ENCODE measurements around the gene MEIS2.
A peak's percentile ranks its signal among the peaks of the same experiment; 100 is the strongest.

The MEIS2 gene

DNA sequence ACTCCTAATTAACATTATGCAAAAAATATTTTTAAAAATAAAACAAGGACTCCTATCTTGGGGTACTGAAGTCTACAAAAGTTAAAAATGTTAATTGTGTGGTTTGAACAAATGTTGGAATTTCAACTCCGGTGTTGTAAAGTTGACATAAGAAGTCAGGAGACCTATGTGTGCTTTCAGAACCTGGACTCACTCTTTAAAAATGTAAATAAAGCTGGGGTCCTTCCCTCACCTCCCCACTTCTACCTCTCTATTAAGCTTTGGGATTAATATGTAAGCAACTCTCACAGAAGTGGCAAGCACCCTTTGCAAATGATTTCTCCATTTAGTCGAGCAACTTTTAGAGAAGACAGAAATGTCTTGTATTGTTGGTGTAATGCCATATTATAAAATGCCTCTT lies 11.9 kb downstream of the MEIS2 start:
- Histone ChIP-seq H3K27ac (ENCODE audit: low read depth, low read length, severe bottlenecking) (no peak overlapping the region), H3K36me3 (ENCODE audit: control insufficient read depth, insufficient read depth, low read length) (peaks cover 58% of the 10 kb centered on the region), H3K4me3 (ENCODE audit: extremely low read depth, insufficient read depth, low read length, poor library complexity, severe bottlenecking) (no peak overlapping the region), H3K4me1 (ENCODE audit: control insufficient read depth, insufficient read depth, low read length, poor library complexity, severe bottlenecking) (peaks cover 8% of the 10 kb centered on the region), H3K9me3 (ENCODE audit: control insufficient read depth, low read length) (no peaks in the 10 kb centered on the region)
- 100% methylated on average over 1 of the region's 2 CpGs; no CpG with 5 or more reads in 1 of the 2 experiments for WGBS, 2 experiments (ENCODE audit: insufficient coverage in 2 of 2)

- Histone ChIP-seq H3K9me3 (ENCODE audit: control insufficient read depth, low read length) (no peaks in the 10 kb centered on the region), H3K4me1 (ENCODE audit: control insufficient read depth, insufficient read depth, low read length, poor library complexity, severe bottlenecking) (peaks cover 9% of the 10 kb centered on the region), H3K36me3 (ENCODE audit: control insufficient read depth, insufficient read depth, low read length) (peaks cover 58% of the 10 kb centered on the region), H3K4me3 (ENCODE audit: extremely low read depth, insufficient read depth, low read length, poor library complexity, severe bottlenecking) (no peak overlapping the region), H3K27ac (ENCODE audit: low read depth, low read length, severe bottlenecking) (no peak overlapping the region)
- 82 to 100% methylated on average over 1 to 3 of the region's 4 CpGs for WGBS, 2 experiments (ENCODE audit: insufficient coverage in 2 of 2)
These were observed 13.2 kb downstream of the MEIS2 start for GRCh38 chr15:37087131-37087588.

- Histone ChIP-seq H3K9me3 (ENCODE audit: control insufficient read depth, low read length) (no peaks in the 10 kb centered on the region), H3K4me3 (ENCODE audit: extremely low read depth, insufficient read depth, low read length, poor library complexity, severe bottlenecking) (no peak overlapping the region), H3K4me1 (ENCODE audit: control insufficient read depth, insufficient read depth, low read length, poor library complexity, severe bottlenecking) (peaks cover 9% of the 10 kb centered on the region), H3K36me3 (ENCODE audit: control insufficient read depth, insufficient read depth, low read length) (peaks cover 58% of the 10 kb centered on the region), H3K27ac (ENCODE audit: low read depth, low read length, severe bottlenecking) (no peak overlapping the region)
- WGBS, 2 experiments (ENCODE audit: insufficient coverage in 2 of 2): no CpG with 5 or more reads among the region's 1 CpG
These were observed 13.8 kb downstream of the MEIS2 start for GRCh38 chr15:37086521-37086920.

DNA sequence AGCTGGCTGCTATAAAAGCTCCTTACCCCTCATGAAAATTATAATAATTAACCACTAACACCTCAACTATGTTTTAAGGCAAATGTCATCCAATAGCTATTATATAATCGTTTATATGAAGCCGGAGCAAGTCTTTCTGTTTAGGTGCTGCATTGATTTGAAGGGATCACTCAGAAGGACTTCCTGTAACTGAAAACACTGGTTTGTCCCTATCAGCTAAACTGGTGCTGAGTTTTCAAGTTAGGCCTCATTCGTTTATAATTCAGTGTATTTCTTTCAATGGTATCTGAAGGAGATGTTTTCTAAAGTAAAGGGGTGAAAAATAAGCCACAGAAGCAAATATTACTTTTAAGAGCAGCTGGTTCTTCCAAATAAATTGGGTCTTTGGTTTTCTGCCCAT lies 14.2 kb downstream of the MEIS2 start:
- Histone ChIP-seq H3K27ac (ENCODE audit: low read depth, low read length, severe bottlenecking) (no peak overlapping the region), H3K9me3 (ENCODE audit: control insufficient read depth, low read length) (no peaks in the 10 kb centered on the region), H3K4me3 (ENCODE audit: extremely low read depth, insufficient read depth, low read length, poor library complexity, severe bottlenecking) (no peak overlapping the region), H3K4me1 (ENCODE audit: control insufficient read depth, insufficient read depth, low read length, poor library complexity, severe bottlenecking) (peaks cover 9% of the 10 kb centered on the region), H3K36me3 (ENCODE audit: control insufficient read depth, insufficient read depth, low read length) (peaks cover 56% of the 10 kb centered on the region)
- WGBS, 2 experiments (ENCODE audit: insufficient coverage in 2 of 2): 85% methylated on average over 3 of the region's 3 CpGs; no CpG with 5 or more reads in 1 of the 2 experiments

GRCh38 chr15:37084602-37085001 lies 15.7 kb downstream of the MEIS2 start:
- H3K9me3 ChIP-seq (ENCODE audit: control insufficient read depth, low read length): no peaks in the 10 kb centered on the region
- peaks cover 9% of the 10 kb centered on the region for H3K4me1 ChIP-seq (ENCODE audit: control insufficient read depth, insufficient read depth, low read length, poor library complexity, severe bottlenecking)
- H3K36me3 ChIP-seq (ENCODE audit: control insufficient read depth, insufficient read depth, low read length): peaks cover 55% of the 10 kb centered on the region
- H3K4me3 ChIP-seq (ENCODE audit: extremely low read depth, insufficient read depth, low read length, poor library complexity, severe bottlenecking): no peak overlapping the region
- WGBS, 2 experiments (ENCODE audit: insufficient coverage in 2 of 2): no CpG with 5 or more reads among the region's 3 CpGs
- no peak overlapping the region for H3K27ac ChIP-seq (ENCODE audit: low read depth, low read length, severe bottlenecking)

DNA sequence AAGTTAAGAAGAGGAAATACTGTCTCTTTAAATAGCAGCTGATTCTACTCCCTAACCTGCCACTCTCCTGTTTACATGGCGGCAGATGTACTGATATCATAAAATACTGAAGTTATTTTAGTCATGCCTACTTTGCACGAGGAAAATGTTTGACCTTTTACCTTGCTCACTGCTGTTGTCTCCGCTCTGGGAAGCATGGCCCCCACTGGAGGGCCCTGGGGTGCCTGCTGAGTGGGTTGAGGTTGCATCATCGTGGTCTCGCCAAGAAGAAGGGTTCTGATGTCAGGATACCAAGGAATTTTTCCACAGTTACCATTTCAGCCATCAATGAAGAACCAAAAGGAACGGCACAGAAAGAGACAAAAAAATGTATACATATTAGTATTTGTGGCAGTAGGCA lies 16.7 kb downstream of the MEIS2 start:
- Histone ChIP-seq H3K27ac (ENCODE audit: low read depth, low read length, severe bottlenecking) (no peak overlapping the region), H3K36me3 (ENCODE audit: control insufficient read depth, insufficient read depth, low read length) (peaks cover 49% of the 10 kb centered on the region)
- 100% methylated on average over 3 of the region's 6 CpGs; no CpG with 5 or more reads in 1 of the 2 experiments for WGBS, 2 experiments (ENCODE audit: insufficient coverage in 2 of 2)

DNA sequence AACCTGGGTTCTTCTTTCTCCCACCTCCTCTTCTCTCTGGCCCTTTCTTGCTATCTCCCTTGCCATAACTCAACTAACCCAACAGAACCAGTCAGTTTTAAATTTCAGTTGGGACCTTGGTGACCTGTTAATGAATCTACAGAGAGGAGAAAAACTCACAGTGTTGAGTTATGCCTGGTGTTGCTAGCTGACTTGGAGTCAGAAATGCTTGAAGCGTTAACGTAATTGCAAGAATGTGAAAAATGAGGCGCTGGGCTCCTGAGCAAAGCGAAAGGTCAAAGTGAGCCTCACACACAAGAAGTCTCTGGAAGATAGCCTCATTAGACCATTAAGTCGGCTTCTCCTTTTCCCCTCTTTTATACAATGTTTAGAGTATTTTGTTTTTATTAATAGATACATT lies 18.4 kb downstream of the MEIS2 start:
- Histone ChIP-seq H3K27ac (ENCODE audit: low read depth, low read length, severe bottlenecking) (peak overlapping the region; percentile 34), H3K36me3 (ENCODE audit: control insufficient read depth, insufficient read depth, low read length) (peaks cover 48% of the 10 kb centered on the region), H3K9me3 (ENCODE audit: control insufficient read depth, low read length) (no peaks in the 10 kb centered on the region), H3K4me3 (ENCODE audit: extremely low read depth, insufficient read depth, low read length, poor library complexity, severe bottlenecking) (no peak overlapping the region), H3K4me1 (ENCODE audit: control insufficient read depth, insufficient read depth, low read length, poor library complexity, severe bottlenecking) (peaks cover 9% of the 10 kb centered on the region)
- WGBS, 2 experiments (ENCODE audit: insufficient coverage in 2 of 2): 74 to 82% methylated on average over 3 to 4 of the region's 5 CpGs

More for the DNA sequence above, 16.7 kb downstream of the MEIS2 start:
- no peaks in the 10 kb centered on the region for H3K9me3 ChIP-seq (ENCODE audit: control insufficient read depth, low read length)
- H3K4me3 ChIP-seq (ENCODE audit: extremely low read depth, insufficient read depth, low read length, poor library complexity, severe bottlenecking): no peak overlapping the region
- peaks cover 9% of the 10 kb centered on the region for H3K4me1 ChIP-seq (ENCODE audit: control insufficient read depth, insufficient read depth, low read length, poor library complexity, severe bottlenecking)

DNA sequence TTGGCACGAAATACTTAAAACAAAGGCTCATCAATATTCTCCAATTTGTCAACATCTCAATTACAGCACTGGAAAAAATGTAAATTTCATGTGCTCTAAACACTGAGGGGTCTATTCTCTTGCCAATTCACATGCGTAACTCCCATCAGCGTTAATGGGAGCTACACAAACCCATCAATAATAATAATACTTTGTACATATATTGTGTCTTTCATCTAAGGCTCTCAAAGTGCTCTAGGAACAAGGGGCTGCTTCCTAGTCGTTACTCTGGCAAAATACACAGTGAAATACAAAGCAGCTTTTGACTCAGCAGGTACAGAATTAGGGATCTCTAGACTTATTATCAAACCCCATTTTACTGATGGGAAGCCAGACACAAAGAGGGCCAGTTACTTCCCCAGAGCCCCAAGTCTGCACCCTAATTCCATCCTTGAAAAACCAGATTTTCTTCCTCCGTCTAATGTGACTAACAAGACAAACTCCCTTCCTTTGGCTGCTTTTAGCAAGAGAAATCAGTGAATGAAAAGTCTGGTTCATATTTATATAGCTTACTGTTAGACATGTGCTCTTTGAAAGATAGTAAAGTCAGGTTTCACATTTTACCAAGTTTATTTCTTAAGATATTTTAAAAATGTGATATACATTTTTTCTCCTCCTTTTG lies 20.0 kb downstream of the MEIS2 start:
- no peaks in the 10 kb centered on the region for H3K9me3 ChIP-seq (ENCODE audit: control insufficient read depth, low read length)
- no peak overlapping the region for H3K27ac ChIP-seq (ENCODE audit: low read depth, low read length, severe bottlenecking)
- H3K4me1 ChIP-seq (ENCODE audit: control insufficient read depth, insufficient read depth, low read length, poor library complexity, severe bottlenecking): peaks cover 9% of the 10 kb centered on the region
- H3K36me3 ChIP-seq (ENCODE audit: control insufficient read depth, insufficient read depth, low read length): peaks cover 49% of the 10 kb centered on the region
- H3K4me3 ChIP-seq (ENCODE audit: extremely low read depth, insufficient read depth, low read length, poor library complexity, severe bottlenecking): no peak overlapping the region
- 86 to 90% methylated on average over 1 to 2 of the region's 5 CpGs for WGBS, 2 experiments (ENCODE audit: insufficient coverage in 2 of 2)

- 91 to 100% methylated on average over 4 to 5 of the region's 6 CpGs for WGBS, 2 experiments (ENCODE audit: insufficient coverage in 2 of 2)
- no peak overlapping the region for H3K27ac ChIP-seq (ENCODE audit: low read depth, low read length, severe bottlenecking)
- no peaks in the 10 kb centered on the region for H3K9me3 ChIP-seq (ENCODE audit: control insufficient read depth, low read length)
- H3K4me1 ChIP-seq (ENCODE audit: control insufficient read depth, insufficient read depth, low read length, poor library complexity, severe bottlenecking): peaks cover 9% of the 10 kb centered on the region
- H3K36me3 ChIP-seq (ENCODE audit: control insufficient read depth, insufficient read depth, low read length): peaks cover 52% of the 10 kb centered on the region
- H3K4me3 ChIP-seq (ENCODE audit: extremely low read depth, insufficient read depth, low read length, poor library complexity, severe bottlenecking): no peak overlapping the region
These were observed 20.6 kb downstream of the MEIS2 start for GRCh38 chr15:37079726-37080125.

DNA sequence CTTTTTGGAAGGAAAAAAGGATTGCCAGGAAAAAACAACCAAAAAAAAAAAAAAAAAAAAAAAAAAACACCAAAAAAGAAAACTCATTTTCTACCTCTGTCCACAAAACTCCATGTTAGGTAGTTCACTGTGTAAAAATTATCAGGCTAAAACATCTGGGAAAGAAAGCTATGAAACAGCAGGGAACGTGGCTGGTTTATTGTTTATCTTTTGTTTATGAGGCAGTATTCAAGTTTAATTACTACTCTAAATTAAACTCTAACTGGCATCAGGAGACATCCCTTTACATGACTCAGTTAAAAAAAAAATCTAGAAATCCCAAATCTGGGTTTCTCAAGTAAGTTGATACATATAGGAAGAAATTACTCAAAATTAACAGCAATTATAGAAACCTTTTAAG lies 21.8 kb downstream of the MEIS2 start:
- Histone ChIP-seq H3K27ac (ENCODE audit: low read depth, low read length, severe bottlenecking) (no peak overlapping the region), H3K36me3 (ENCODE audit: control insufficient read depth, insufficient read depth, low read length) (peaks cover 51% of the 10 kb centered on the region), H3K4me3 (ENCODE audit: extremely low read depth, insufficient read depth, low read length, poor library complexity, severe bottlenecking) (no peak overlapping the region), H3K9me3 (ENCODE audit: control insufficient read depth, low read length) (no peaks in the 10 kb centered on the region), H3K4me1 (ENCODE audit: control insufficient read depth, insufficient read depth, low read length, poor library complexity, severe bottlenecking) (peaks cover 2% of the 10 kb centered on the region)
- no CpG with 5 or more reads among the region's 1 CpG for WGBS, 2 experiments (ENCODE audit: insufficient coverage in 2 of 2)

DNA sequence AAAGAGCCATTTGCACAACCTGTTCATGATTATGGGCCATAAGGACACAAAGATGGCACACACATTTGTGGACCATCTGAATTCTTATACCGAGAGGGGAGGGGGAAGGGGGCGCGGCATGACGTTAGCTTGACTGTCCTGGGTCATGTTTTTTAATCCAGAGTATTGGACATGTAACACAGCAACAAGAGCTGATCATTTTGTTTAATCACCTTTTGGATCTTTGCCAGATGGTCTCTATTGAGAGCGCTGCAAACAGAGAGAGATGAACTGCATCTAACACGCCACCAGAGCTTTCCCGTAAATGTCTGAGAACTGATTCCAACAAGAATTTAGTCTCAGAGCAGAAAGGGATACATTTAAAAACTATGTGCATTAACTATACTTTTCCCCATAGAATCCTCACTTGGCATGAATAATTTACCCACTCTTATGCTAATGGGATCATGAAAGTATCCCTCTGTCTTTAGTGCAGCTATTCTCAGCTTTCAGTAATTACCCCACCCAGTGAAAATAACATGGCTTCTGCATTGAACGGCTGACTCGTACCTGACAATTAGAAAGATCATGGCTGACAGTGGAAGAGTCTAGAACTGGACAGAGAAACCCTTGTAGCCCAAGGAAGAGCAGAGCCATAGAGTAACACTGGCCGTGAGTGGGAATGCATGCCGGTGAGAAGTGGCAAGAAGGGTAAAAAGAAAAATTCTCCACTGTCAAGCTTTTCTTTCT lies 22.6 kb downstream of the MEIS2 start:
- Histone ChIP-seq H3K27ac (ENCODE audit: low read depth, low read length, severe bottlenecking) (no peak overlapping the region), H3K36me3 (ENCODE audit: control insufficient read depth, insufficient read depth, low read length) (peaks cover 43% of the 10 kb centered on the region), H3K4me3 (ENCODE audit: extremely low read depth, insufficient read depth, low read length, poor library complexity, severe bottlenecking) (no peak overlapping the region), H3K9me3 (ENCODE audit: control insufficient read depth, low read length) (no peaks in the 10 kb centered on the region), H3K4me1 (ENCODE audit: control insufficient read depth, insufficient read depth, low read length, poor library complexity, severe bottlenecking) (no peaks in the 10 kb centered on the region)
- 87 to 97% methylated on average over 7 to 8 of the region's 11 CpGs for WGBS, 2 experiments (ENCODE audit: insufficient coverage in 2 of 2)

All from mesodermal cell (in vitro differentiated cells).